Measurements from ENCODE around the gene TMPRSS9. TPM values are rescaled to one million over a fixed set of nuclear protein-coding genes. Genes with fewer than 3 reads are reported as not detected.

The TMPRSS9 gene
- polyA plus RNA-seq, 3 donors: 0.12 to 0.30 TPM; not detected in 1

GRCh38 chr19:2335848-2336247 is 24.2 kb upstream of the TMPRSS9 start:
- Histone ChIP-seq H3K4me2 (replicated peaks; ENCODE audit: extremely low read depth, low read length, poor library complexity, severe bottlenecking) (no peak overlapping the region), H3K9ac (ENCODE audit: insufficient read depth, low read length, poor library complexity, severe bottlenecking) (no peak overlapping the region), H3K9me3 (replicated peaks in 1 of 2; ENCODE audit: control insufficient read depth in 1 of 2, insufficient read depth in 1 of 2, low read length in 2 of 2) (peaks cover 0 to 7% of the 10 kb centered on the region in 2 donors), H3K4me1 (ENCODE audit: control insufficient read depth in 1 of 2, insufficient read depth in 2 of 2, low read length in 2 of 2) (peaks cover 16 to 19% of the 10 kb centered on the region in 2 donors), H3K27ac (ENCODE audit: low read depth in 1 of 2, low read length in 2 of 2) (no peak overlapping the region), H2AFZ (ENCODE audit: insufficient read depth, low read depth, low read length, poor library complexity, severe bottlenecking) (no peak overlapping the region), H4K20me1 (ENCODE audit: insufficient read depth, low read length) (peaks cover 48% of the 10 kb centered on the region), H3K27me3 (ENCODE audit: control insufficient read depth in 2 of 2, insufficient read depth in 2 of 2, low read length in 2 of 2) (no peaks in the 10 kb centered on the region), H3K4me3 (replicated peaks in 1 of 3; ENCODE audit: low read depth in 2 of 3, low read length in 3 of 3) (no peak overlapping the region), H3K36me3 (replicated peaks in 1 of 2; ENCODE audit: control insufficient read depth in 1 of 2, insufficient read depth in 2 of 2, low read length in 2 of 2) (peaks cover 8 to 11% of the 10 kb centered on the region in 2 donors), H3K79me2 (ENCODE audit: insufficient read depth, low read length) (peaks cover 39% of the 10 kb centered on the region)
- peaks cover 0 to 6% (median 3%) of the 10 kb centered on the region in 7 donors for H3K9me3 Mint-ChIP-seq
- H3K27me3 Mint-ChIP-seq (ENCODE audit: low read depth in 3 of 3): peaks cover 0 to 9% (median 0%) of the 10 kb centered on the region in 3 donors
- intact Hi-C loops (cut with micrococcal nuclease): no loop called here
- H3K27ac Mint-ChIP-seq: peak overlapping the region in 3 of 7 donors; percentile 29 to 68 (median 49)
- H3K36me3 Mint-ChIP-seq: peaks cover 8 to 40% of the 10 kb centered on the region in 2 donors
- H3K4me3 Mint-ChIP-seq: no peak overlapping the region
- no peak for DNase-seq
- 96% methylated on average over 3 of the region's 3 CpGs for WGBS (ENCODE audit: insufficient coverage)
- H3K4me1 Mint-ChIP-seq: peaks cover 27% of the 10 kb centered on the region
- no peak for TF ChIP-seq CTCF (IDR thresholded peaks at IDR 0.05)

DNA sequence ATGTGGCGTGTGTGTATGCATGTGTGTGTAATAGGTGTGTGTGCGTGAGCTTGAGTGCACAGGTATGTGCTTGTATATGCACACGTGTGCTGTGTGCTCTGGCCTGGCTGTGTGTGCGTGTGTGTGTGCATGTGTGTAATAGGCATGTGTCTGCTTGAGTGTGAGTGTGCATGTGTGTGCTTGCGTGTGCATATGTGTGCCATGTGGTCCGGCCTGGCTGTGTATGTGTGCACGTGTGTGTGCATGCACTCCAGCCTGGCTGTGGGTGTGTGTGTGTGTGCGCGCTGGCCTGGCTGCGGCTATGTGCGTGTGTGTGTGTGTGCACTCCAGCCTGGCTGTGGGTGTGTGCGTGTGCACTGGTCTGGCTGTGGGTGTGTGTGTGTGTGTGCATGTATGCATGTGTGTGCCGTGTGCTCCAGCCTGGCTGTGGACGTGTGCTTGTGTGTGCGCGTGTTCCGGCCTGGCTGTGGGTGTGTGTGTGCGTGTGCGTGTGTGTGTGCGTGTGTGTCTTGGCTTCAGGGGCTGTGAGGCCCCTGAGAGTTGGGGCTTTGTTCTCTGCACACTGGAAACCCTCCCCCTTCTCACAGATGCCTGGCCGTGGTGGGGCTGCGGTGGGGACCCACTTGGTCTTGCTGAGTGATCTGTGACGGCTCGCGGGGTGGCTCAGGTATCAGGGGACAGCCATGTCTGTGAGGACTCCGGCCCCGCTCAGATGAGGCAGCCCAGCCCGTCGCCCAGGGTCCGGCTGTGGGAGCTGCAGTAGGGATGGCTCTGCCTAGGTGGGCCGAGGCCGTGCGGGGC is 23.3 kb upstream of the TMPRSS9 start:
- intact Hi-C loops (cut with micrococcal nuclease): no loop called here
- Histone ChIP-seq H3K36me3 (replicated peaks in 1 of 2; ENCODE audit: control insufficient read depth in 1 of 2, insufficient read depth in 2 of 2, low read length in 2 of 2) (peaks cover 10 to 14% of the 10 kb centered on the region in 2 donors), H3K9me3 (replicated peaks in 1 of 2; ENCODE audit: control insufficient read depth in 1 of 2, insufficient read depth in 1 of 2, low read length in 2 of 2) (peaks cover 0 to 7% of the 10 kb centered on the region in 2 donors), H3K79me2 (ENCODE audit: insufficient read depth, low read length) (peaks cover 30% of the 10 kb centered on the region), H3K27me3 (ENCODE audit: control insufficient read depth in 2 of 2, insufficient read depth in 2 of 2, low read length in 2 of 2) (no peaks in the 10 kb centered on the region), H3K4me1 (ENCODE audit: control insufficient read depth in 1 of 2, insufficient read depth in 2 of 2, low read length in 2 of 2) (peaks cover 15 to 19% of the 10 kb centered on the region in 2 donors), H3K27ac (ENCODE audit: low read depth in 1 of 2, low read length in 2 of 2) (no peak overlapping the region), H3K4me3 (replicated peaks in 1 of 3; ENCODE audit: low read depth in 2 of 3, low read length in 3 of 3) (no peak overlapping the region), H3K9ac (ENCODE audit: insufficient read depth, low read length, poor library complexity, severe bottlenecking) (no peak overlapping the region), H3K4me2 (replicated peaks; ENCODE audit: extremely low read depth, low read length, poor library complexity, severe bottlenecking) (no peak overlapping the region), H2AFZ (ENCODE audit: insufficient read depth, low read depth, low read length, poor library complexity, severe bottlenecking) (no peak overlapping the region), H4K20me1 (ENCODE audit: insufficient read depth, low read length) (peaks cover 44% of the 10 kb centered on the region)
- Mint-ChIP-seq H3K36me3 (peaks cover 12 to 44% of the 10 kb centered on the region in 2 donors), H3K27me3 (ENCODE audit: low read depth in 3 of 3) (peaks cover 0 to 8% (median 0%) of the 10 kb centered on the region in 3 donors), H3K4me1 (peaks cover 19% of the 10 kb centered on the region), H3K27ac (peak overlapping the region in 1 of 7 donors; percentile 3), H3K4me3 (no peak overlapping the region), H3K9me3 (peaks cover 0 to 6% (median 3%) of the 10 kb centered on the region in 7 donors)
- WGBS (ENCODE audit: insufficient coverage): 92% methylated on average over 21 of the region's 33 CpGs
- TF ChIP-seq CTCF (IDR thresholded peaks at IDR 0.05): no peak
- no peak for DNase-seq
